ENCODE results near the gene CARD18.

The CARD18 gene

DNA sequence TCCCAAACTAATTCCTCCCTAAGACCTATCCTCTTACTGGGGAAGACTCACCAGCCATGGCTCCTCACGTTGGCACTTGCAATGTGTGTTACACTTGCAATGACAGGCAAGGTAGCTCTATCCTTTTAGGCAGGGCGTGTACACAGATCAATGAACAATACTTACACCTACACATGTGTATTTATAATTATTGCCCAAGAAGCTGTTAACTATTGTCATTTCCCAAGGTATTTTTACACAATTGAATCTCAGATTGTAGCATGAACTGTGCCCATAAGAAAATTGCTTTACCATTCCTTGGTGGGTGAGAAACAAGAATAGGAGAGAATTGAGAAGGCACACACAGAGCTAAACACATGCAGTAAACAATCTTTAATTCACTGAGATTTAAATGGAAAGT, at the start of gene CARD18:
Gene CARD18 (minus strand): TSS at position 101 of the 400 bp plus-strand sequence. CDS start 43 bp downstream, at position 58.
- DNase-seq (ENCODE audit: low read depth), result no peak

GRCh38 chr11:105183987-105184386, 44.4 kb upstream of the CARD18 start:
- no peak for DNase-seq (ENCODE audit: low read depth)

DNA sequence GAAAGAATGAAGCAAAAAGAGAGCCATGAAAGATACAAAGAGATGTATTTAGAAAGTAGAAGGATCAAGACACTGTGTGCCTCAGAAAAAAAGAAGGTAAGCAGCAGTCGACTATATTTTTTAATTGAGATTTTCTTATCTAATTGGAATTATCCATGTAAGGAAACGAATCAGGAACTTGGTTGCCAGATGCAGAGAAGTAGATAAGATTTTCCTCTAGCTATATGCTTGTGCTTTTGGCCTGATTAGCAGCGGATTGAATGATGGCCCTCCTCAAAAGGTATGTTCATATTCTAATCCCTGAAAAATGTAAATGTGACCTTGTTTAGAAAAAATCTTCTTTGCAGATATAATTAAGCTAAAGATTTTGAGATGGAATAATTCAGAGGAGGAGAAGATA, 43.9 kb upstream of the CARD18 start:
- DNase-seq (ENCODE audit: low read depth), result no peak

GRCh38 chr11:105181521-105181920, 42.0 kb upstream of the CARD18 start:
- DNase-seq (ENCODE audit: low read depth), result no peak

- no peak for DNase-seq (ENCODE audit: low read depth)
These were observed 41.5 kb upstream of the CARD18 start for GRCh38 chr11:105181100-105181499.

GRCh38 chr11:105179542-105180278, 40.1 kb upstream of the CARD18 start:
- DNase-seq (ENCODE audit: low read depth), result no peak

- DNase-seq (ENCODE audit: low read depth), result no peak
These were observed 38.1 kb upstream of the CARD18 start for GRCh38 chr11:105177658-105178057.

DNA sequence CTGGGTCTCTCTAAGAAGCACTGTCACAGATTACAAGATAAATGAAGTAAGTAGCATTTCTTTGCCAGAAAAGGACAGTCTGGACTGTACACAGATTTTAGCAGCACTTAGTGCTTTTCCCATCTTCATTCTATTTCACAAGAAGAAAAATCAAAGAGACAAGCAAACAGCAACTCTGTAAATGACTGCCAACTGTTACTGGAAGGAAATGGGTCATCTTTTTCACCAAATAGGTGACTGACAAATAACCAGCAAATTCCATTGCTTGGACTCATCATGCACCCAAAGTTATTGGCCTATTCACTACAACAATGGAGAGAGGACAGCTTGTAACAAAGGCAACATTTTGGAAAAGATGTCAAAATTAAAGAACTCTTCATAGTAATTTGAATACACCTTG, 28.9 kb upstream of the CARD18 start:
- DNase-seq (ENCODE audit: low read depth), result no peak

DNA sequence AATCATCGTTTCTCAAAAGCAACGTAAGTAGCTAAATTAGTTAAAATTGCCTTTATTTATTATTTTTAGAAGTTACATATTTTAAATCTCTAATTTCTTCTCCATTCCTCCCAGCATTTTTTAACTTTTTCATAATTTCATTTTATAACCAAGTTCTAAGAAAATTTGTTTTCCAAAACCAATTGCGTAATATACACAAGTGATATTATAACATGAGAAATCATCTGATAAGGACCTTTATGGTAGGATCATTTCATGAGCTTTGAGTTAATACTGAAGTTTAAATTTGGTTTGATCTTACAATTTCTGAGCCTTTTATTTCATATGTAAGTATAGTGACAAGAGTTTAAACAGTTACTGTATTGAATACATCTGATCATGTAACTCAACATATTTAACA, 27.7 kb upstream of the CARD18 start:
- DNase-seq (ENCODE audit: low read depth), result no peak

GRCh38 chr11:105164208-105164607, 24.6 kb upstream of the CARD18 start:
- no peak for DNase-seq (ENCODE audit: low read depth)

DNA sequence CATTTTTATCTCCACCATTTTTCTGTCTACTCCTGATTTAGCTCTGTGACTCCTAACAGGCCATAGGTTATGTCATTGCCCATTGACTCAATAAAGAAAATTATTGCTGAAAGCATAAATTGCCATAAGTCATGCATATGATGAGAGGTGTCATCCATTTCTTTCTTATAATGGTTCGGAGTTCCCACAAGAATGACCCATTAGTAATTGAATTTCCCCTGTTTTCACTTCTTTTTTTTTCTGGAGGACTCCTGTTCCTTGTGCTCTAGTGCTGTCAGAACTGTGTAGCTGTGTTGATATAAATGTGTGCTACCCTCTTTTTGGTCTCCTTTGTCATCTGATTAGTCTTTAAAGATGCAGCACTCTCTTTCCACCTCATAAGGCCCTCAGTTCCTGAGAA, 22.9 kb upstream of the CARD18 start:
- DNase-seq (ENCODE audit: low read depth), result no peak

- DNase-seq (ENCODE audit: low read depth), result no peak
These were observed 18.9 kb upstream of the CARD18 start for GRCh38 chr11:105158436-105158835.

GRCh38 chr11:105156720-105157119, 17.2 kb upstream of the CARD18 start:
- DNase-seq (ENCODE audit: low read depth), result no peak

- DNase-seq (ENCODE audit: low read depth), result no peak
These were observed 16.7 kb upstream of the CARD18 start for GRCh38 chr11:105156231-105156630.

DNA sequence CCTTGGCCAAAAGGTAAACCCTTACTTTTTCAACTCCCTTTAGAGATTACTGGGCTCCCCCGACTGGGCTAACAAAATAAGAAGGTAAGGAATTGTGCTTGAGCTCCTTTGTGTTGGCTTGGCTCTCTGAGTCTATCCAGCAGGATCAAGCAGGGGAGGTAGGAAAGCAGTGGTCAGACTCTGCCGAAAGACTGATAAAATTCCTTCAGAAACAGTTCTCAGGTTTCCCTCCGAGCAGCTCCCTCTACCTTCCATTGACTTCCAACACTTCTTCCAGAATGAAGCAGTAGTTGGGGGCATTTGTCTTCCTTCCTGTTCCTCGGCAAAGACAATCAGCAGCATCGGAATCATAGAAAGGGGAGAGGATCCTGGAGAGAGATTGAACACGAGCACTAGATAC, 16.1 kb upstream of the CARD18 start:
- DNase-seq (ENCODE audit: low read depth), result no peak

GRCh38 chr11:105153392-105153791, 13.8 kb upstream of the CARD18 start:
- DNase-seq (ENCODE audit: low read depth), result no peak

GRCh38 chr11:105152560-105152959, 13.0 kb upstream of the CARD18 start:
- DNase-seq (ENCODE audit: low read depth), result no peak

- no peak for DNase-seq (ENCODE audit: low read depth)
These were observed 12.5 kb upstream of the CARD18 start for GRCh38 chr11:105152021-105152512.

DNA sequence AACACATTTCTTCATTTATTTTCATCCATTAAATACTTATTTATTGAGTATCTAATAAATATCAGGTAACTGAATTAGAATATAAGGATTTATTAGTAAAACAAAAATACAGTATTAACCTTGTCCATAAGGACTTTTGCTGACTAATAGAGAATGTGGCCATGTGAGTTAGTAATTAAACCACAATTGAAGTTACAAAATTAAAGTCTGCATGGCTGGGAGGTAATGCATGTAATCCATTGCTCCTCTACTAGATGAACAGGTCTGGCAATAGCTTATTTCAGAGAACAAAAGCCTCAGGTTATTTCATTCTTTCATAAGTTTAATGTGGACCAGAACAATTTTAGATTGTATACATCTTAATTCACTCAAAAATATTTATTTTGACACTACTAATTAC, 9.9 kb upstream of the CARD18 start:
- no peak for DNase-seq (ENCODE audit: low read depth)

GRCh38 chr11:105148241-105148640, 8.7 kb upstream of the CARD18 start:
- DNase-seq (ENCODE audit: low read depth), result no peak

- no peak for DNase-seq (ENCODE audit: low read depth)
These were observed 5.3 kb upstream of the CARD18 start for GRCh38 chr11:105144887-105145286.

- no peak for DNase-seq (ENCODE audit: low read depth)
These were observed 2.6 kb upstream of the CARD18 start for GRCh38 chr11:105142167-105142566.

- DNase-seq (ENCODE audit: low read depth), result no peak
These were observed 2.3 kb downstream of the CARD18 start for GRCh38 chr11:105137286-105137685.

DNA sequence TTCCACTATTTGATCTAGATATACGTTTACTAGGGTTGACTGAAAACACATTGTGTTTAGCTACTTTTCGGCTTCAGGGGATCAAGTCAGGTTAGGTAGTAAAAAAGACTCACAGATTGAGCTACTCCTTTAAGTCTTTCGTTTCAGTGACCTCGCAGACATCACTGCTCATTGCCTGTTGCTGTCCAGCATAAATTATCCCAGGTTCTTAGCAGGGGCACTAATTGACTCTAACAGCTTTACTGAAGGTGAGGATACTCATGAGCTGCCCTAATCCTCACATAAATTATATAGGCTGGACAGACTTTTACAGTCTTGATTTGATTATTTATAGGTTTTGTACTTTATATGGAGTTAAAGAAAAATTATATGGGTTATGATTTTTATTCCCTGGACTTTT, 3.7 kb downstream of the CARD18 start:
- no peak for DNase-seq (ENCODE audit: low read depth)
